Lung (tissue), 16 donors: ENCODE data around the gene KANK3. TPM values are rescaled to one million over a fixed set of nuclear protein-coding genes. Genes with fewer than 3 reads are reported as not detected.
A peak's percentile ranks its signal among the peaks of the same experiment; 100 is the strongest.

ENCODE experiments used
- ATAC-seq: fragments of 200-7000 bp; cut with Tn5 transposase; one replicate; pipeline ENCODE4 v1.9.1; 2020; ENCODE audit warnings: moderate number of reproducible peaks; ENCODE audit not compliant: insufficient read depth, low FRiP score
- DNase-seq, 3 donors: peaks; one replicate each; pipeline ENCODE4 v3.0.0-alpha.2; 2013 to 2017
- H3K27ac ChIP-seq, 2 donors: one replicate each; pipeline ENCODE4 v1.5.1; 2013; ENCODE audit warnings: mild to moderate bottlenecking in 2 of 2, moderate library complexity in 2 of 2, control low read depth in 1 of 2, inconsistent platforms in 1 of 2, low read depth in 1 of 2, low read length in 1 of 2
- H3K27me3 ChIP-seq, 3 donors: one replicate each; pipeline ENCODE4 v1.5.1; 2013; ENCODE audit warnings: low read length in 2 of 3; ENCODE audit not compliant: control insufficient read depth in 3 of 3, insufficient read depth in 3 of 3
- H3K36me3 ChIP-seq, 4 donors: one replicate each; pipeline ENCODE4 v1.5.1; 2013; ENCODE audit warnings: low read length in 4 of 4, mild to moderate bottlenecking in 1 of 4, moderate library complexity in 1 of 4; ENCODE audit not compliant: control insufficient read depth in 4 of 4, insufficient read depth in 4 of 4
- H3K4me1 ChIP-seq, 5 donors: one replicate each; pipeline ENCODE4 v1.5.1; 2013; ENCODE audit warnings: low read length in 5 of 5, mild to moderate bottlenecking in 2 of 5, moderate library complexity in 1 of 5; ENCODE audit not compliant: control insufficient read depth in 5 of 5, insufficient read depth in 5 of 5
- H3K4me3 ChIP-seq: one replicate; pipeline ENCODE4 v1.5.1; 2013; ENCODE audit warnings: mild to moderate bottlenecking, control low read depth, moderate library complexity
- H3K9ac ChIP-seq, 2 donors: one replicate each; pipeline ENCODE4 v1.5.1; 2013; ENCODE audit warnings: low read length in 2 of 2, control low read depth in 1 of 2; ENCODE audit not compliant: insufficient read depth in 1 of 2
- H3K9me3 ChIP-seq, 4 donors: one replicate each; pipeline ENCODE4 v1.5.1; 2013; ENCODE audit warnings: low read length in 3 of 4, mild to moderate bottlenecking in 1 of 4, moderate library complexity in 1 of 4; ENCODE audit not compliant: control insufficient read depth in 4 of 4, insufficient read depth in 3 of 4
- CTCF ChIP-seq: IDR thresholded peaks from 2 replicates; pipeline ENCODE4 v1.5.1; 2012; ENCODE audit warnings: mild to moderate bottlenecking; ENCODE audit errors: control extremely low read depth, extremely low read depth
- WGBS, 2 donors: extraction: QIAGEN DNeasy Blood & Tissue Kit; methylation state at CpG; one replicate each; pipeline ENCODE4 v1.1.7; 2013; 5-methylcytosine and 5-hydroxymethylcytosine counted together
- long read RNA-seq, 5 donors: transcript quantifications; one replicate each; lab custom pipeline, GENCODE V29; 2026
- polyA plus RNA-seq, 2 donors: library from polyadenylated mRNA; stranded (reverse); fragments of 200-250 nt; gene quantifications; one replicate each; pipeline ENCODE4 v1.2.1, GENCODE V29; 2013
- total RNA-seq, 2 donors: library from RNA; depleted of rRNA in 1 of 2; stranded (reverse); fragments of >200 nt in 1 of 2; gene quantifications; one replicate each; pipeline ENCODE4 v1.2.1, GENCODE V29; 2014 to 2021
- donor health status: control.
- donor health status: control.
- donor health status: Bipolar disorder and iron deficiency.
- donor health status: healthy.
- donor health status: DM: yes; HTN: yes; CAD: no.

The KANK3 gene
- total RNA-seq: 10 to 100 TPM; 24.2 to 42.3 TPM
- polyA plus RNA-seq: 10 to 100 TPM; 24.0 to 29.1 TPM
- long read RNA-seq, donor 1, transcript KANK3-201 (11 exons, 2,787 nt): major isoform, 6 of 182 reads
- long read RNA-seq, donor 1, partial matches to known transcripts: 55 of 182 reads
- long read RNA-seq, donor 1, other reads (novel, unspliced or antisense): 120 of 182 reads
- long read RNA-seq, donor 2, partial matches to known transcripts: 0 of 4 reads
- long read RNA-seq, donor 2, other reads (novel, unspliced or antisense): 0 of 4 reads
- long read RNA-seq, donor 3, transcript KANK3-201 (11 exons, 2,787 nt): major isoform, 5 of 5 reads
- long read RNA-seq, donor 3, partial matches to known transcripts: 0 of 5 reads
- long read RNA-seq, donor 3, other reads (novel, unspliced or antisense): 0 of 5 reads
- long read RNA-seq, donor 4, partial matches to known transcripts: 0 of 3 reads
- long read RNA-seq, donor 4, other reads (novel, unspliced or antisense): 0 of 3 reads
- long read RNA-seq, donor 5, transcript KANK3-201 (11 exons, 2,787 nt): major isoform, 13 of 13 reads
- long read RNA-seq, donor 5, partial matches to known transcripts: 0 of 13 reads
- long read RNA-seq, donor 5, other reads (novel, unspliced or antisense): 0 of 13 reads

- WGBS, 2 donors: 2% methylated on average over 53 to 65 of the region's 65 CpGs
- no peak for TF ChIP-seq CTCF
- peaks cover 0 to 10% (median 8%) of the 10 kb centered on the region in 3 donors for H3K27me3 ChIP-seq
- H3K27ac ChIP-seq: peak within 1 kb of the TSS; percentile 97 to 98
- no peaks in the 10 kb centered on the region for H3K9me3 ChIP-seq
- peak within 1 kb of the TSS; percentile 77 for H3K4me3 ChIP-seq
- peaks cover 0 to 12% (median 2%) of the 10 kb centered on the region in 5 donors for H3K4me1 ChIP-seq
- DNase-seq (peak; percentile 88 to 94 (median 91)), ATAC-seq (peak; percentile 94)
- H3K9ac ChIP-seq: no peak within 1 kb of the TSS
- H3K36me3 ChIP-seq: no peaks in the 10 kb centered on the region
Observed at GRCh38 chr19:8342684-8343482, at the start of gene KANK3. Gene KANK3 (minus strand): TSS chr19:8343262. CDS start chr19:8337828, 5,434 bp downstream.

GRCh38 chr19:8392017-8392591, 49.0 kb upstream of the KANK3 start:
- WGBS, 2 donors: 25 to 46% methylated on average over 10 to 11 of the region's 11 CpGs
- H3K4me3 ChIP-seq: no peak overlapping the region
- no peak for TF ChIP-seq CTCF
- no peaks in the 10 kb centered on the region for H3K27me3 ChIP-seq
- H3K4me1 ChIP-seq: peaks cover 11 to 34% (median 16%) of the 10 kb centered on the region in 5 donors
- peak overlapping the region in 1 of 2 donors; percentile 25 for H3K9ac ChIP-seq
- no peaks in the 10 kb centered on the region for H3K9me3 ChIP-seq
- peaks cover 0 to 2% (median under 1%) of the 10 kb centered on the region in 4 donors for H3K36me3 ChIP-seq
- peak overlapping the region; percentile 62 to 79 for H3K27ac ChIP-seq
- no peak for ATAC-seq
- DNase-seq: no peak

- no peaks in the 10 kb centered on the region for H3K27me3 ChIP-seq
- WGBS, 2 donors: 65 to 66% methylated on average over 22 to 23 of the region's 23 CpGs
- DNase-seq: no peak
- H3K27ac ChIP-seq: peak overlapping the region; percentile 62 to 79
- peaks cover 0 to 4% (median 1%) of the 10 kb centered on the region in 4 donors for H3K36me3 ChIP-seq
- peaks cover 11 to 31% (median 16%) of the 10 kb centered on the region in 5 donors for H3K4me1 ChIP-seq
- H3K4me3 ChIP-seq: no peak overlapping the region
- H3K9me3 ChIP-seq: no peaks in the 10 kb centered on the region
- H3K9ac ChIP-seq: peak overlapping the region in 1 of 2 donors; percentile 25
- TF ChIP-seq CTCF: no peak
- no peak for ATAC-seq
Observed at GRCh38 chr19:8391198-8392016, 48.3 kb upstream of the KANK3 start.
